Vagina (tissue), 2 donors: ENCODE data around the gene COL2A1. TPM values are rescaled to one million over a fixed set of nuclear protein-coding genes. Genes with fewer than 3 reads are reported as not detected.
A peak's percentile ranks its signal among the peaks of the same experiment; 100 is the strongest.
"Not testable (repeated sequence)": the region's sequence is repeated elsewhere in the genome, so short reads cannot be mapped to it uniquely, and the experiment has no call there.

Experiments
- DNase-seq, 2 donors: peaks; one replicate each; pipeline ENCODE4 v3.0.0-alpha.2; 2017; ENCODE audit errors: extremely low spot score in 2 of 2
- H3K27ac ChIP-seq: fragments of 200-600 bp; sonication (generic); one replicate; pipeline ENCODE4 v1.5.1; 2019
- H3K27me3 ChIP-seq: fragments of 200-600 bp; sonication (generic); one replicate; pipeline ENCODE4 v1.5.1; 2019
- H3K36me3 ChIP-seq, 2 donors: fragments of 200-600 bp; sonication (generic); one replicate each; pipeline ENCODE4 v1.5.1; 2017 to 2019
- H3K4me1 ChIP-seq: fragments of 200-600 bp; sonication (generic); one replicate; pipeline ENCODE4 v1.5.1; 2019
- H3K4me3 ChIP-seq, 2 donors: fragments of 200-600 bp; sonication (generic); 1 replicate in 1 of 2; 2 replicates in 1 of 2; pipeline ENCODE4 v1.5.1; 2016 to 2019
- H3K9me3 ChIP-seq: fragments of 200-600 bp; sonication (generic); one replicate; pipeline ENCODE4 v1.5.1; 2019
- POLR2A ChIP-seq, 2 donors: fragments of 450-650 bp; IDR thresholded peaks; one replicate each; pipeline ENCODE4 v1.6.1; 2017; ENCODE audit warnings: antibody characterized with exemption in 2 of 2, mild to moderate bottlenecking in 2 of 2, moderate library complexity in 2 of 2
- POLR2AphosphoS5 ChIP-seq, 2 donors: sonication (generic); formaldehyde crosslinking; IDR thresholded peaks; one replicate each; pipeline ENCODE4 v1.9.0; 2017; ENCODE audit warnings: antibody characterized with exemption in 2 of 2, mild to moderate bottlenecking in 2 of 2, low read depth in 1 of 2; ENCODE audit not compliant: insufficient read depth in 1 of 2
- intact Hi-C: fragments of 100-400 bp; cut with DNase I; formaldehyde crosslinking; loops from one replicate; pipeline ENCODE4 v1.15.1; 2023
- total RNA-seq: library from RNA; depleted of rRNA; stranded (reverse); fragments of >200 nt; gene quantifications from one replicate; pipeline ENCODE4 v1.2.3, GENCODE V29; 2016
- TF ChIP-seq, protein P1 (sequence below), 3 experiments: fragments of 450-650 bp in 2 of 3; fragments of 200-600 bp in 1 of 3; sonication (generic) in 1 of 3; IDR thresholded peaks; one replicate each; pipeline ENCODE4 v1.5.1; 2017 to 2019; ENCODE audit warnings: antibody characterized with exemption in 3 of 3, mild to moderate bottlenecking in 2 of 3, moderate library complexity in 2 of 3

COL2A1 gene
- total RNA-seq, 1 donor from 2014 or later, result not detected

- TF ChIP-seq, protein P1, sequence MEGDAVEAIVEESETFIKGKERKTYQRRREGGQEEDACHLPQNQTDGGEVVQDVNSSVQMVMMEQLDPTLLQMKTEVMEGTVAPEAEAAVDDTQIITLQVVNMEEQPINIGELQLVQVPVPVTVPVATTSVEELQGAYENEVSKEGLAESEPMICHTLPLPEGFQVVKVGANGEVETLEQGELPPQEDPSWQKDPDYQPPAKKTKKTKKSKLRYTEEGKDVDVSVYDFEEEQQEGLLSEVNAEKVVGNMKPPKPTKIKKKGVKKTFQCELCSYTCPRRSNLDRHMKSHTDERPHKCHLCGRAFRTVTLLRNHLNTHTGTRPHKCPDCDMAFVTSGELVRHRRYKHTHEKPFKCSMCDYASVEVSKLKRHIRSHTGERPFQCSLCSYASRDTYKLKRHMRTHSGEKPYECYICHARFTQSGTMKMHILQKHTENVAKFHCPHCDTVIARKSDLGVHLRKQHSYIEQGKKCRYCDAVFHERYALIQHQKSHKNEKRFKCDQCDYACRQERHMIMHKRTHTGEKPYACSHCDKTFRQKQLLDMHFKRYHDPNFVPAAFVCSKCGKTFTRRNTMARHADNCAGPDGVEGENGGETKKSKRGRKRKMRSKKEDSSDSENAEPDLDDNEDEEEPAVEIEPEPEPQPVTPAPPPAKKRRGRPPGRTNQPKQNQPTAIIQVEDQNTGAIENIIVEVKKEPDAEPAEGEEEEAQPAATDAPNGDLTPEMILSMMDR (IDR thresholded peaks at IDR 0.05), result no peak
- TF ChIP-seq POLR2A (IDR thresholded peaks at IDR 0.05) (no peak), POLR2AphosphoS5 (IDR thresholded peaks at IDR 0.05; ENCODE audit: insufficient read depth in 1 of 2, low read depth in 1 of 2) (no peak)
- H3K9me3 ChIP-seq, result no peaks in the 10 kb centered on the region
- no peaks in the 10 kb centered on the region for H3K27me3 ChIP-seq
- DNase-seq, result no peak
- no peaks in the 10 kb centered on the region for H3K4me1 ChIP-seq
- no peak overlapping the region for H3K27ac ChIP-seq
- intact Hi-C loops, result no loop called here
- H3K4me3 ChIP-seq, result no peak overlapping the region
- no peaks in the 10 kb centered on the region for H3K36me3 ChIP-seq
These were observed 38.7 kb downstream of the COL2A1 start for GRCh38 chr12:47965581-47965980.

- H3K27me3 ChIP-seq, result no peaks in the 10 kb centered on the region
- H3K9me3 ChIP-seq, result no peaks in the 10 kb centered on the region
- H3K36me3 ChIP-seq, result no peaks in the 10 kb centered on the region
- intact Hi-C loops, result no loop called here
- H3K4me1 ChIP-seq, result no peaks in the 10 kb centered on the region
- H3K27ac ChIP-seq, result peak overlapping the region; percentile 71
- peak overlapping the region; percentile 74 to 91 for H3K4me3 ChIP-seq
- no peak for DNase-seq
- TF ChIP-seq POLR2A (IDR thresholded peaks at IDR 0.05) (no peak), POLR2AphosphoS5 (IDR thresholded peaks at IDR 0.05; ENCODE audit: insufficient read depth in 1 of 2, low read depth in 1 of 2) (no peak)
- TF ChIP-seq, protein P1 (IDR thresholded peaks at IDR 0.05), result no peak
These were observed 40.1 kb downstream of the COL2A1 start for GRCh38 chr12:47964106-47964728.

DNA sequence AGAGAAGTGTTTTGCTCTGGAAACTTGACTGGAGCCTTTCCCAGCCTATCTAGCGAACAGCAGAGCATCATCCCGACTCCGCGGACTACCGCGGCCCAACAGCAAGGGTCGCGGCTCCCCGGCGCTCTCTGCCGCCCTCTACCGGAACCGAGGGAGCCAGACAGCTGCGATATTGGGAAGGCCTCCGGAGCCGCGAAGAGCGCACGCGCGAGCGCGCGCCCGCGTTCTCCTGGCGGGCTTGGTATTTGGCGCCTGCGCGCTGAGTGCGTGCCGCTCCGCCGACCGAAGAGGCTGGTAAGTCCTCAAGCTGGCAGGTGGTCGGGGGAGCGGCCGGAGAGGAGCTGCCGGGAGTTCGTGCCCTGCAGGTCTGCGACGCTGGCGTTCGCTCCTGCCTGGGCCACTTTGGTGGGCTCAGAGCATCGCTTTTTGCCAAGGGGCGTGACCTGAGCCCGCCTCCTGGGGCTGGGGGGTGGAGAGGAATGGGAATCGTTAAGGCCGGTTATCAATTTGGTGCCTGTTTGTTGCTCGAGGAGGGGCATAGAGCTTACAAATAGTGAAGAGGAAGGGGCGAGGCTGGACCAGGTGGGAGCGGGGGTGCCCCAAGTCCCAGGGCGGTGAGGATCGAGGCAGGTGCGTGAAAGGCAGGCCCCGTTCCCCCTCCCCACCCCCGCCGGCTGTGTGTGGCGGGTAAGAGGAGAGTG is 40.8 kb downstream of the COL2A1 start, which contains the start of gene TMEM106C:
TSS of gene TMEM106C (plus strand) at position 257 of the 701 bp plus-strand sequence. CDS start 641 bp downstream, outside the sequence.
- Histone ChIP-seq H3K9me3 (no peaks in the 10 kb centered on the region), H3K36me3 (no peaks in the 10 kb centered on the region), H3K4me1 (no peaks in the 10 kb centered on the region), H3K4me3 (peak within 1 kb of the TSS; percentile 74 to 91), H3K27me3 (no peaks in the 10 kb centered on the region), H3K27ac (peak within 1 kb of the TSS; percentile 71)
- intact Hi-C loops, result no loop called here
- TF ChIP-seq POLR2A (IDR thresholded peaks at IDR 0.05) (no peak), POLR2AphosphoS5 (IDR thresholded peaks at IDR 0.05; ENCODE audit: insufficient read depth in 1 of 2, low read depth in 1 of 2) (peak; percentile 80 to 96)
- TF ChIP-seq, protein P1 (IDR thresholded peaks at IDR 0.05), result peak; percentile 79 to 97 (median 92)
- no peak for DNase-seq

- Histone ChIP-seq H3K27ac (no peak overlapping the region), H3K36me3 (no peaks in the 10 kb centered on the region), H3K9me3 (no peaks in the 10 kb centered on the region), H3K4me3 (no peak overlapping the region), H3K4me1 (no peaks in the 10 kb centered on the region), H3K27me3 (no peaks in the 10 kb centered on the region)
- intact Hi-C loops, result no loop called here
- no peak for DNase-seq
- TF ChIP-seq, protein P1 (IDR thresholded peaks at IDR 0.05), result no peak
- TF ChIP-seq POLR2AphosphoS5 (IDR thresholded peaks at IDR 0.05; ENCODE audit: insufficient read depth in 1 of 2, low read depth in 1 of 2), result no peak
These were observed 42.1 kb downstream of the COL2A1 start for GRCh38 chr12:47962198-47962597.

GRCh38 chr12:47957671-47958070 is 46.6 kb downstream of the COL2A1 start:
- H3K4me1 ChIP-seq, H3K4me3 ChIP-seq, DNase-seq, intact Hi-C loops, H3K9me3 ChIP-seq, H3K36me3 ChIP-seq, H3K27me3 ChIP-seq, H3K27ac ChIP-seq: not testable (repeated sequence)
